Tibial nerve (tissue), 4 donors: ENCODE results near the gene CLDN6. TPM values are rescaled to one million over a fixed set of nuclear protein-coding genes. Genes with fewer than 3 reads are reported as not detected.

ENCODE experiments used
- DNase-seq, 2 donors: peaks; one replicate each; pipeline ENCODE4 v3.0.0-alpha.2; 2019; ENCODE audit warnings: low spot score in 2 of 2
- H3K27ac ChIP-seq, 4 donors: fragments of 200-600 bp; sonication (generic) in 3 of 4; one replicate each; pipeline ENCODE4 v1.5.1; 2017 to 2019; ENCODE audit warnings: mild to moderate bottlenecking in 1 of 4
- H3K27me3 ChIP-seq, 2 donors: fragments of 200-600 bp; sonication (generic) in 1 of 2; one replicate each; pipeline versions ENCODE4 v1.5.1 to v1.6.0; 2017 to 2019
- H3K36me3 ChIP-seq, 3 donors: fragments of 200-600 bp; sonication (generic); one replicate each; pipeline ENCODE4 v1.5.1; 2018 to 2019
- H3K4me1 ChIP-seq, 4 donors: fragments of 200-600 bp; sonication (generic) in 3 of 4; one replicate each; pipeline ENCODE4 v1.5.1; 2017 to 2019
- H3K4me3 ChIP-seq, 4 donors: fragments of 200-600 bp; sonication (generic) in 3 of 4; one replicate each; pipeline ENCODE4 v1.5.1; 2017 to 2019; ENCODE audit warnings: mild to moderate bottlenecking in 1 of 4, moderate library complexity in 1 of 4
- H3K9me3 ChIP-seq, 4 donors: fragments of 200-600 bp; sonication (generic) in 3 of 4; one replicate each; pipeline ENCODE4 v1.5.1; 2017 to 2019
- CTCF ChIP-seq, 5 experiments: fragments of 200-600 bp in 3 of 5; fragments of 450-650 bp in 2 of 5; sonication (generic) in 3 of 5; IDR thresholded peaks; one replicate each; pipeline ENCODE4 v1.5.1; 2016 to 2019; ENCODE audit warnings: antibody characterized with exemption in 5 of 5, mild to moderate bottlenecking in 3 of 5, moderate library complexity in 2 of 5
- EP300 ChIP-seq, 2 donors: sonication (generic); formaldehyde crosslinking; IDR thresholded peaks; one replicate each; pipeline ENCODE4 v1.6.1; 2017; ENCODE audit warnings: antibody characterized with exemption in 2 of 2, mild to moderate bottlenecking in 1 of 2
- POLR2A ChIP-seq, 2 donors: fragments of 450-650 bp; IDR thresholded peaks; one replicate each; pipeline ENCODE4 v1.6.1; 2017; ENCODE audit warnings: antibody characterized with exemption in 2 of 2, mild to moderate bottlenecking in 2 of 2, moderate library complexity in 2 of 2
- WGBS, 2 donors: methylation state at CpG; one replicate each; pipeline ENCODE4 v1.1.5; 2018; 5-methylcytosine and 5-hydroxymethylcytosine counted together
- total RNA-seq, 4 donors: library from RNA; depleted of rRNA; stranded (reverse); fragments of >200 nt; gene quantifications; one replicate each; pipeline ENCODE4 v1.1.0, GENCODE V29; 2016

The CLDN6 gene
- total RNA-seq, 4 donors from 2014 or later = not detected

- TF ChIP-seq EP300 (IDR thresholded peaks at IDR 0.05) (no peak), POLR2A (IDR thresholded peaks at IDR 0.05) (no peak), CTCF (IDR thresholded peaks at IDR 0.05) (no peak)
- 30 to 35% methylated on average over 3 to 9 of the region's 9 CpGs for WGBS, 2 donors
- peaks cover 0 to 25% of the 10 kb centered on the region in 2 donors for H3K27me3 ChIP-seq
- no peak overlapping the region for H3K4me3 ChIP-seq
- no peaks in the 10 kb centered on the region for H3K36me3 ChIP-seq
- no peak overlapping the region for H3K27ac ChIP-seq
- H3K4me1 ChIP-seq = peaks cover 0 to 42% (median 11%) of the 10 kb centered on the region in 4 donors
- DNase-seq = no peak
- no peaks in the 10 kb centered on the region for H3K9me3 ChIP-seq
Measured at GRCh38 chr16:2985462-2985861, 32.5 kb downstream of the CLDN6 start.

GRCh38 chr16:2983706-2984136 lies 34.3 kb downstream of the CLDN6 start:
- H3K4me3 ChIP-seq = peak overlapping the region in 2 of 4 donors; percentile 17 to 27
- DNase-seq = peak; percentile 73 to 79
- H3K36me3 ChIP-seq = no peaks in the 10 kb centered on the region
- no peaks in the 10 kb centered on the region for H3K9me3 ChIP-seq
- peaks cover 0 to 22% of the 10 kb centered on the region in 2 donors for H3K27me3 ChIP-seq
- H3K4me1 ChIP-seq = peaks cover 0 to 53% (median 19%) of the 10 kb centered on the region in 4 donors
- WGBS, 2 donors = 12 to 13% methylated on average over 35 to 41 of the region's 42 CpGs
- peak overlapping the region in 1 of 4 donors; percentile 29 for H3K27ac ChIP-seq
- TF ChIP-seq POLR2A (IDR thresholded peaks at IDR 0.05) = no peak
- no peak for TF ChIP-seq EP300 (IDR thresholded peaks at IDR 0.05)
- peak; percentile 93 to 99 (median 98) for TF ChIP-seq CTCF (IDR thresholded peaks at IDR 0.05)

GRCh38 chr16:2982402-2982801 lies 35.6 kb downstream of the CLDN6 start:
- Histone ChIP-seq H3K4me3 (no peak overlapping the region), H3K27me3 (peaks cover 0 to 21% of the 10 kb centered on the region in 2 donors), H3K4me1 (peaks cover 0 to 53% (median 19%) of the 10 kb centered on the region in 4 donors), H3K27ac (no peak overlapping the region), H3K9me3 (no peaks in the 10 kb centered on the region), H3K36me3 (no peaks in the 10 kb centered on the region)
- 87 to 88% methylated on average over 5 of the region's 5 CpGs for WGBS, 2 donors
- no peak for TF ChIP-seq POLR2A (IDR thresholded peaks at IDR 0.05)
- no peak for TF ChIP-seq EP300 (IDR thresholded peaks at IDR 0.05)
- TF ChIP-seq CTCF (IDR thresholded peaks at IDR 0.05) = no peak
- no peak for DNase-seq

- H3K4me1 ChIP-seq = peaks cover 0 to 53% (median 19%) of the 10 kb centered on the region in 4 donors
- no peak for DNase-seq
- no peak overlapping the region for H3K27ac ChIP-seq
- TF ChIP-seq CTCF (IDR thresholded peaks at IDR 0.05) (no peak), EP300 (IDR thresholded peaks at IDR 0.05) (no peak), POLR2A (IDR thresholded peaks at IDR 0.05) (no peak)
- WGBS, 2 donors = 67 to 69% methylated on average over 4 of the region's 4 CpGs
- peaks cover 0 to 25% of the 10 kb centered on the region in 2 donors for H3K27me3 ChIP-seq
- H3K9me3 ChIP-seq = no peaks in the 10 kb centered on the region
- no peaks in the 10 kb centered on the region for H3K36me3 ChIP-seq
- H3K4me3 ChIP-seq = no peak overlapping the region
Measured at GRCh38 chr16:2981899-2982250, 36.1 kb downstream of the CLDN6 start.

GRCh38 chr16:2981177-2981898 lies 36.6 kb downstream of the CLDN6 start:
- Histone ChIP-seq H3K36me3 (no peaks in the 10 kb centered on the region), H3K27ac (peak overlapping the region in 2 of 4 donors; percentile 90 to 92), H3K4me1 (peaks cover 0 to 51% (median 19%) of the 10 kb centered on the region in 4 donors), H3K27me3 (peaks cover 0 to 25% of the 10 kb centered on the region in 2 donors), H3K4me3 (peak overlapping the region in 3 of 4 donors; percentile 86 to 93 (median 90)), H3K9me3 (no peaks in the 10 kb centered on the region)
- 49 to 52% methylated on average over 33 of the region's 33 CpGs for WGBS, 2 donors
- TF ChIP-seq POLR2A (IDR thresholded peaks at IDR 0.05) (no peak), EP300 (IDR thresholded peaks at IDR 0.05) (no peak), CTCF (IDR thresholded peaks at IDR 0.05) (no peak)
- DNase-seq = no peak
